WI38 (cell line): ENCODE data around the gene ERBB4.

Source experiments
- H3K4me3 ChIP-seq: 2 replicates; pipeline ENCODE4 v1.5.1; 2011; ENCODE audit warnings: low read depth, mild to moderate bottlenecking, control low read depth, low read length
- CTCF ChIP-seq: IDR thresholded peaks from 2 replicates; pipeline ENCODE4 v1.5.1; 2012; ENCODE audit warnings: low read depth, mild to moderate bottlenecking, control low read depth, low read length

The ERBB4 gene

GRCh38 chr2:211468877-211469663 is 1069.5 kb downstream of the ERBB4 start:
- H3K4me3 ChIP-seq: no peak overlapping the region
- TF ChIP-seq CTCF: no peak

- H3K4me3 ChIP-seq: no peak overlapping the region
- no peak for TF ChIP-seq CTCF
These were observed 1070.4 kb downstream of the ERBB4 start for GRCh38 chr2:211468217-211468616.

GRCh38 chr2:211463397-211463796 is 1075.2 kb downstream of the ERBB4 start:
- no peak for TF ChIP-seq CTCF
- H3K4me3 ChIP-seq: no peak overlapping the region

GRCh38 chr2:211458974-211459373 is 1079.6 kb downstream of the ERBB4 start:
- TF ChIP-seq CTCF: no peak
- H3K4me3 ChIP-seq: no peak overlapping the region

GRCh38 chr2:211457325-211457724 is 1081.3 kb downstream of the ERBB4 start:
- no peak for TF ChIP-seq CTCF
- H3K4me3 ChIP-seq: no peak overlapping the region

- no peak overlapping the region for H3K4me3 ChIP-seq
- TF ChIP-seq CTCF: peak; percentile 54
These were observed 1083.3 kb downstream of the ERBB4 start for GRCh38 chr2:211455216-211455841.

GRCh38 chr2:211454679-211455078 is 1083.9 kb downstream of the ERBB4 start:
- no peak overlapping the region for H3K4me3 ChIP-seq
- TF ChIP-seq CTCF: no peak
